ENCODE results near the gene SMPD3.

Gene SMPD3

DNA sequence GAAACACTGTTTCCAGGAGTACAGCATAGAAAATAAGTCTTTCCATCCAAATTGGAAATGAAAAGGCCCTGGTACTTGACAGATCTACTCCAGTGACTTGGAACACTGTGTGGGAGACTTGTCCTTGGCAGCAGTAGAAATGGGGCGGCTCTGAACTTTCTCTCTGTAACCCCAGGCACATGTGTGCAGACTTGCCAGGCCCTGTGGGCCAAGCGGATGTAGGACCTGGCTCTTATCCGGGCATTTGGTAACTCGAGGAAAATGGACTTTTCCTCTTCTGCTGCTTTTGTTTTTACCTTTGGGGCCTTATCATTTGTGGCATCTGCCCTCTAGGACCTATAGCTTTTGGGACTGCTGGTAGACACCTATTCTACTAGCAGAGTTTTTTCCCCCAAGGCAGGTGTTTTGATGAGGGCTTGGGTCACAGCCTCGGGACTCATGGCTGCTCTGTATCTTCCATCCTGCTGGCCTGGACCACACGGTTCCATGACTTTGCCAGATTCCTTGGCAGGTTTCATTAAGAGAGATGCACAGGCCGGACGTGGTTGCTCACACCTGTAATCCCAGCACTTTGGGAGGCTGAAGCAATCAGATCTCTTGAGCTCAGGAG, 43.5 kb downstream of the SMPD3 start:
- DNase-seq (ENCODE audit: low spot score) = no peak

DNA sequence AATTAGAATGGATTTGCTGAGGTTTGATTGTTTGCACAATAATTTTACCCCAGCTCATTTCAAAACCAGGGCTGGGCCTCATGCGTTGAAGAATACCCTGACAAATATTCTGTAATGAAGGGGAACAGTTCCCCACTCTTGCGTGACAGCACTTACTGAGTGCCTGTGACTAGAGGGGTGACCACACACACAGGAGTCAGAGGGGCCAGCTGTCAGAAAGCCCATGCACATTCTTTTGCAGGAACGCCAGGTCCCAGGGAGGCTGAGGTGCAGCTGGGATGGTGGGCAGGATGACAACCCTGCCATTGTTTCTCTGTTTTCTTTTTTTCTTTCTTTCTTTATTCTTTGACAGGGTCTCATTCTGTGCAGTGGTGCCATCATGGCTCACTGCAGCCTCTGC, 44.6 kb downstream of the SMPD3 start:
- DNase-seq (ENCODE audit: low spot score) = no peak

GRCh38 chr16:68403177-68403576, 45.1 kb downstream of the SMPD3 start:
- no peak for DNase-seq (ENCODE audit: low spot score)

DNA sequence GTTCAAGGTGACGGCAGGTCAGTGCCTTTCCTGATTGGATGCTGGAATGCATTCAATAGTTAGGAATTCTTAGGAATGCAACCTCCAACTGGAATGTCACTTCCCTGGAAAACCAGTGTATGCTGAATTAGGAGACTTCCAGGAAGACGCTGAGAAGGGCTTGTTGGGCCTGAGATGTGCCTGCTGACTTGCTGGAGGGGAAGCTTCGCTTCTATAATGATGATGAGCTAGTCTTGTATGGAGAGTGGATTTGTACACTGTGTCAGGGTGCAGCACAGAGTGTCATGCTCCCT, 45.6 kb downstream of the SMPD3 start:
- no peak for DNase-seq (ENCODE audit: low spot score)

DNA sequence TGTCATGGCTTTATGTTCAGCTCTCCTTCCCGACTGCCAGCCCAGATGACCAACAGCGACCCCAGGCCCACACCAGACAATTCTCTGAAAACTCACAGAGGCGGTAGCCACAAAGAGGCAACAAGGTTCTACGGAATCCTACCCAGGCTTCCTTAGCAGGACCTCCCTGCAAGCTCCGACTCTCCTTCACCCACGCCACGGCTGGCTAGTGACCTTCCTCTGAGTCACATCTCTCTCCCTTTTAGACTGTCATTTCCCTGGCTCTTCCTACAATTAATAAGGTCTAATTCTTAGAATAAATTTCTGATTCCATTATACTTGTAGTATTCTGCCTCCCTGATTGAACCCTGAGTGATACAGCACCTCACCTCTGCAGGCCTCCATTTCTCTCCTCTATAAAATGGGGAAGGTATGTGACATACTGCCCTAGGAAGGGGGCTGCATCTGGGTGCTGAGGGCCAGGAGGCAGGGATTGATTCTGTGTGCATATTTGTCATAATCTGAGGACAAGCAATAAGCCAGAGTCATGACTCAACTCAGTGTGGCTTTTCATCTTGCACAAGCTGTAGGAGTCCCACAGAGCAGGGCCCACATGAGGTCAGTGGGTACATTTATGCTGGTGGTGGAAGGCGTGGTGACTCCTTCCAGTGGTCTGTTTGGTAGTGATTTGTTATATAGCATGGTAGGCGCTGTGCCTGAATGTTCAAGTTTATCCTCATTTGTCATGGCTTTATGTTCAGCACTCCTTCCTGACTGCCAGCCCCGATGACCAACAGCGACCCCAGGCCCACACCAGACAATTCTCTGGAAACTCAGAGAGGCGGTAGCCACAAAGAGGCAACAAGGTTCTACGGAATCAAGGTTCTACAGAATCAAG, 46.2 kb downstream of the SMPD3 start:
- DNase-seq (ENCODE audit: low spot score) = peak; percentile 87

GRCh38 chr16:68400924-68401460, 47.3 kb downstream of the SMPD3 start:
- no peak for DNase-seq (ENCODE audit: low spot score)

- no peak for DNase-seq (ENCODE audit: low spot score)
Measured at GRCh38 chr16:68400083-68400923, 48.0 kb downstream of the SMPD3 start.

- no peak for DNase-seq (ENCODE audit: low spot score)
Measured at GRCh38 chr16:68399456-68399855, 48.9 kb downstream of the SMPD3 start.

GRCh38 chr16:68397710-68398201, 50.6 kb downstream of the SMPD3 start:
- no peak for DNase-seq (ENCODE audit: low spot score)

DNA sequence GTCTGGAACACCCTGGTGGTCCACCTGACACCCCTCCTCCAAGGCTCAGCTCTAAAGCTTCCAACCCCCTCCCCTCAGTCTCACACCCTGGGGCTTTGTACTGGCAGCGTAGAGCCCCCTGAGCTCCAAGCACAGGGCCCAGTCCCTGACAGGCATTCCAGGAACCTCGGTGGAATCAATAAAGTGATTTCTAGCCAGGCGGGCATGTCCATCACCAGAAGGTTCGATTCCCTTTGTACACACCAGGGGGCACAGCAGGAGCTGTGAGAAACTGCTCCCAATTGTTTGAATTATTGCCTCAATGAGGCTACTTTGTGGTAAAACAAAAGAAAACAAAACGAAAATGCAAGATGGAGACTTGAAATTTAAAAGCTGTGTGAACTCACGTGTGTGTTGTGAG, 51.8 kb downstream of the SMPD3 start:
- DNase-seq (ENCODE audit: low spot score) = peak; percentile 79

- no peak for DNase-seq (ENCODE audit: low spot score)
Measured at GRCh38 chr16:68395815-68396214, 52.5 kb downstream of the SMPD3 start.

DNA sequence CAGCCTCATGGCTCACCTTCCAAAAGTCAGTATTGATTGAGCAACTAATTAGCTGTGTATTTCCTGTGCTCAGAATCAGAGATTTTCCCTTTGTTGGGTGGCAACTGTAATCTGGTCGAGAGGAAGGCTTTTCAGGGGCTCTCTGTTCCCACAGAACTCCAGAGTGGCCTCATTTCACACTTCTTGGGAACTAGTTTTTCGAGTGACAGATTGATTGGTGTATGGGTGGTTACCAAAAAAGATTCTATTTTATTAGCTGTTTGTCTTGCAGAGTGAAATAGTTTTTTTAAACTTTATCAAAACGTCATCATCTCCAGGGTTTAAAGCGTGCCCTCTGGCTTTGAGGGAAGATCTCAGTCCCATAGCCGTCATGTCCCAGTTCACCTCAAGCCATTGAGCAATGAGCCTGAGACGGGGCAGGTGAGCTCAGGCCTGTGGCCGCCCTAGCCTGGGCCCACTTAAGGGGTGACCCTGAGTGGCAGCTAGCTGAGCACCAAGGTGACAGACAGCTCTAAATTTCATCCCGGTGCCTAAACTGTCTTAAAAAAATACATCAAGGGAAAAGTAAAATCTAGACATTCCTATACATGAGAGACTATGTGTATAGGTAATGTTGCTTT, 53.0 kb downstream of the SMPD3 start:
- no peak for DNase-seq (ENCODE audit: low spot score)

- DNase-seq (ENCODE audit: low spot score) = no peak
Measured at GRCh38 chr16:68393333-68393732, 55.0 kb downstream of the SMPD3 start.

DNA sequence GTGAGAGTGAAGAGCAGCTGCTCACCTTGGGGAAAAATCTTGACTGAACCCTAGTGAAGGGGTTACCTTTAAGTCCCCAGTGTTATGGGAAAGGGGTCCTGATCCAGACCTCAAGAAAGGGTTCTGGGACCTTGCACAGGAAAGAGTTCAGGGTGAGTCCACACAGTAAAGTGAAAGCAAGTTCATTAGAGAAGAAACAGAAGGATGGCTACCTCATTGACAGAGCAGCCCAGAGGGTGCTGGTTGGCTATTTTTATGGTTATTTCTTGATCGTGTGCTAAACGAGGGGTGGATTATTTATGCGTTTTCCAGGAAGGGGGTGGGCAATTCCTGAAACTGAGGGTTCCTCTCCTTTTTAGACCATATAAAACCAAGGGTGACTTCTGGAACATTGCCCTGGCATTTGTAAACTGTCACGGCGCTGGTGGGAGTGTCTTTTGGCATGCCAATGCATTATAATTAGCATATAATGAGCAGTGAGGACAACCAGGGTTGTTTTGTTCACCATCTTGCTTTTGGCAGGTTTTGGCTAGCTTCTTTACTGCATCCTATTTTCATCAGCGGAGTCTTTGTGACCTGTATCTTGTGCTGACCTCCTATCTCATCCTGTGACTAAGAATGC, 58.4 kb downstream of the SMPD3 start:
- DNase-seq (ENCODE audit: low spot score) = no peak

DNA sequence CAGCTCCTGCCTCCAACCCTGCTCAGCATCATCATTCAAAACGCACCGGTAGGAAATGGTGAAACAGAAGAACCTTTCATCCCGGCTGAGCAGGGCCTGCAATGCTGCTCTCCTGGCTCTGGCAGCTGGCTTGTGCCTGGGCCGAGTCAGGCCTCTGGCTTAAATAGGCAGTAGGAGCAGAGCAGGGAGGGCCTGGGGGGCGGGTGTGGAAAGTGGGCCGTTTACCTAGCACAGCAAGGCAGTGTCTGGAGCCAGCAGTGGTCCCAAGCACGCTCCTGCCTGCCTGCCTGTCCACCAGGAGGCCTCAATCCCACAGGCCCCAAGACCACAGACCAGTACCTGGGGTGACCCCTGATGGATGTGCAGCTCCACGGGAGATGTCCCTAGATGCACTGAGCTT, 59.3 kb downstream of the SMPD3 start:
- no peak for DNase-seq (ENCODE audit: low spot score)

DNA sequence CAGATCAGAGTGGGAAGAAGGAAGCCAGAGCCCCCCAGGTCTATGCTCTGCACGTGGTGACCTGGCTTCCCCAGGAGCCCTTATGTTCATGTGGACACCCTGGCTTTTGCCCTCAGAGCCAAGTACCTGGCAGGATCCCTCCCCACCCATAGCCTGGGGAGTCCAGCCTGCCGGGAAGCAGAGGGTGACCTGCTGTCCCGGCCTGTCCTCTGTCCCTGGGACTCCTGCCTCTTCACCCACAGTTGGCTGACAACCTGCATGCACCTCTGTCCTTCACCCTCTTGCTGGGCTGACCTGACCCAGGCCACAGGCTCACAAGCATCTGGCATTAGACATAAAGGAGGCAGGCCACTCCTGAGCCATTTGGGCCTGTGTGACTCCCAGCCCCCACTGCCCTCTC, 60.2 kb downstream of the SMPD3 start:
- DNase-seq (ENCODE audit: low spot score) = no peak

GRCh38 chr16:68387301-68387700, 61.0 kb downstream of the SMPD3 start:
- no peak for DNase-seq (ENCODE audit: low spot score)

- DNase-seq (ENCODE audit: low spot score) = no peak
Measured at GRCh38 chr16:68386628-68387027, 61.7 kb downstream of the SMPD3 start.

DNA sequence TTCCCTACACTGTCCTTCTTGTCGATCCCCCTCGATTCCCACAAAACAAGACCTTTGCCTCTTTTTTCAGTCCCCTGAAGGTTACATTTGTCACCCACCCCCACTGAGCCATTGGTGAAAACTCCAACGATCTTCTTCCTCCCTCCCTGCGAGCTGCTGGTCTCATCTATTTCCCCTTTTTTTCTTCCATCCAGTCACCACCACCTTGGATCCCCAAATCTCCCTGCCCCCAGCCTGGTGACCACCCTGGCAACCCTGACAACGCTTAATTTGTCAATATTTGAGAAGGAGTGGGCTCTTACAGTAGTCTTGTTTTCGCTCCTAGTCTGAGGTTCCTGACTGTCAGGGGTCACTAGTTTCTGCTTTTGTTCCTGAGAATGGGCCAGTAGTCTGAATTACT, 62.9 kb downstream of the SMPD3 start:
- DNase-seq (ENCODE audit: low spot score) = no peak

GRCh38 chr16:68384288-68385161, 63.8 kb downstream of the SMPD3 start:
- DNase-seq (ENCODE audit: low spot score) = no peak

- DNase-seq (ENCODE audit: low spot score) = no peak
Measured at GRCh38 chr16:68383858-68384257, 64.5 kb downstream of the SMPD3 start.

Measured in AG20443 (cell line).